Adrenal gland (tissue), 12 donors: Measurements from ENCODE around the gene UGT1A9. TPM values are rescaled to one million over a fixed set of nuclear protein-coding genes. Genes with fewer than 3 reads are reported as not detected.

Experiments
- DNase-seq, 7 donors: peaks; one replicate each; pipeline ENCODE4 v3.0.0-alpha.2; 2019 to 2020
- H3K27ac ChIP-seq, 5 donors: fragments of 200-600 bp; sonication (generic) in 4 of 5; 1 replicate in 3 of 5; 2 replicates in 2 of 5; pipeline versions ENCODE4 v1.5.1 to v1.8.0; 2016 to 2020; ENCODE audit warnings: mild to moderate bottlenecking in 1 of 5
- H3K27me3 ChIP-seq: fragments of 200-600 bp; 2 replicates; pipeline ENCODE4 v1.8.0; 2021
- H3K36me3 ChIP-seq, 2 donors: fragments of 200-600 bp; replicated peaks in 1 of 2; 1 replicate in 1 of 2; 2 replicates in 1 of 2; pipeline versions ENCODE4 v1.5.1 to v1.8.0; 2018 to 2022
- H3K4me1 ChIP-seq, 2 donors: fragments of 200-600 bp; replicated peaks in 1 of 2; 1 replicate in 1 of 2; 2 replicates in 1 of 2; pipeline versions ENCODE4 v1.5.1 to v1.8.0; 2018 to 2021
- H3K4me3 ChIP-seq, 4 donors: fragments of 200-600 bp; sonication (generic) in 3 of 4; one replicate each; pipeline ENCODE4 v1.5.1; 2016 to 2018
- H3K9me3 ChIP-seq, 3 donors: fragments of 200-600 bp; sonication (generic) in 1 of 3; replicated peaks in 1 of 3; 1 replicate in 2 of 3; 2 replicates in 1 of 3; pipeline versions ENCODE4 v1.5.1 to v1.8.0; 2016 to 2021
- POLR2A ChIP-seq, 2 donors: fragments of 450-650 bp; IDR thresholded peaks; one replicate each; pipeline ENCODE4 v1.6.1; 2017; ENCODE audit warnings: antibody characterized with exemption in 2 of 2, mild to moderate bottlenecking in 2 of 2, moderate library complexity in 1 of 2
- WGBS, 4 donors: extraction: QIAGEN DNeasy Blood & Tissue Kit in 2 of 4; methylation state at CpG; one replicate each; pipeline versions ENCODE4 v1.1.5 to v1.1.7; 2013 to 2017; 5-methylcytosine and 5-hydroxymethylcytosine counted together
- intact Hi-C, 2 donors: fragments of 100-400 bp; cut with DNase I; formaldehyde crosslinking; loops; one replicate each; pipeline versions ENCODE4 v1.14.1 to v1.15.0; 2022 to 2023
- polyA plus RNA-seq, 3 donors: library from polyadenylated mRNA; stranded (reverse); fragments of 200-250 nt in 2 of 3; fragments of 350-450 nt in 1 of 3; fragmentation: Illumina TruSeq in 1 of 3; extraction: RNeasy Lipid Tissue Mini Kit (QIAGEN cat#74804) in 1 of 3; gene quantifications; one replicate each; pipeline ENCODE4 v1.2.3, GENCODE V29; 2013 to 2014
- total RNA-seq, 9 donors: library from RNA; depleted of rRNA in 4 of 9; stranded (reverse); fragments of >200 nt in 4 of 9; fragments of 120-200 nt in 1 of 9; fragmentation: NEBNext Ultra II Directional in 1 of 9; extraction: Animal tissue kit (Norgen Biotek cat#: 25700) in 1 of 9; gene quantifications; one replicate each; pipeline versions ENCODE4 v1.1.0 to v1.2.4, GENCODE V29; 2013 to 2023
- TF ChIP-seq, protein P1 (sequence below), 6 experiments: fragments of 450-650 bp in 4 of 6; fragments of 200-600 bp in 2 of 6; sonication (generic) in 1 of 6; IDR thresholded peaks; 1 replicate in 5 of 6; 2 replicates in 1 of 6; pipeline versions ENCODE4 v1.5.1 to v1.8.0; 2016 to 2021; ENCODE audit warnings: antibody characterized with exemption in 6 of 6, mild to moderate bottlenecking in 2 of 6, moderate library complexity in 1 of 6
- donor health status: healthy with polysubstance abuse.
- donor health status: Bipolar disorder and iron deficiency.
- donor health status: DM: yes; HTN: yes; CAD: no.
- donor health status: DM: no; HTN: no; CAD: no.
- donor health status: DM: no; HTN: no; CAD: no.
- donor health status: DM: yes; HTN: yes; CAD: no.

The UGT1A9 gene
- total and polyA plus RNA-seq, 12 donors, result not detected

DNA sequence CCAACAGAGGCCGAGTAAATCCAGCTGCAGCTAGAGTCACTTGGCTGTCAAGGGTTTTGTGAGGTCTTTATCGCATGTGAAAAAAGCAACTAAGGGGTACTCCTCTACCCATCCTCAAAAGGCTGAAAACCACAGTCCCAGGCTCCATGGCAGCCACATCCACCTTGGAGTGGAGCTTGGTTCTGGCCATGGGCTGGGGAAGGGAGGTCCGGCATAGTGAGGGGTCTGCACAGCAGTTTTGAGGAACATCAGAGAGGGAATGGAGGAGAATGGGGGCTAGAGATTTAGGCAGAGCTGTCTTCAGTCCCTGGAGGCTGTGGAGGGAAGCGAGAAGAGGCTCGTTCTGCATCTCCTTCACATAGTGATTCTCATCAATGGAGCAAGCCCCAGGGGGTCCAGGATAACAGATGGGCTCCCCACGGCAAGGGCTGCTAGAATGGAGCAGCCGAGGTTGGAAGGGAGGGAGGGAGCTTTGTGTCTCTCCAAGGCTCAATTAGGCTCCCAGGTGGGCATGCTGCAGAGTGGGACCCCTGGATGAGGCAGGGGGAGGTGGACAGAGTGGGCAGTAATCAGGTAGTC lies 127.5 kb downstream of the UGT1A9 start:
- H3K36me3 ChIP-seq, result no peaks in the 10 kb centered on the region
- TF ChIP-seq, protein P1, sequence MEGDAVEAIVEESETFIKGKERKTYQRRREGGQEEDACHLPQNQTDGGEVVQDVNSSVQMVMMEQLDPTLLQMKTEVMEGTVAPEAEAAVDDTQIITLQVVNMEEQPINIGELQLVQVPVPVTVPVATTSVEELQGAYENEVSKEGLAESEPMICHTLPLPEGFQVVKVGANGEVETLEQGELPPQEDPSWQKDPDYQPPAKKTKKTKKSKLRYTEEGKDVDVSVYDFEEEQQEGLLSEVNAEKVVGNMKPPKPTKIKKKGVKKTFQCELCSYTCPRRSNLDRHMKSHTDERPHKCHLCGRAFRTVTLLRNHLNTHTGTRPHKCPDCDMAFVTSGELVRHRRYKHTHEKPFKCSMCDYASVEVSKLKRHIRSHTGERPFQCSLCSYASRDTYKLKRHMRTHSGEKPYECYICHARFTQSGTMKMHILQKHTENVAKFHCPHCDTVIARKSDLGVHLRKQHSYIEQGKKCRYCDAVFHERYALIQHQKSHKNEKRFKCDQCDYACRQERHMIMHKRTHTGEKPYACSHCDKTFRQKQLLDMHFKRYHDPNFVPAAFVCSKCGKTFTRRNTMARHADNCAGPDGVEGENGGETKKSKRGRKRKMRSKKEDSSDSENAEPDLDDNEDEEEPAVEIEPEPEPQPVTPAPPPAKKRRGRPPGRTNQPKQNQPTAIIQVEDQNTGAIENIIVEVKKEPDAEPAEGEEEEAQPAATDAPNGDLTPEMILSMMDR (IDR thresholded peaks at IDR 0.05), result no peak
- no peak for TF ChIP-seq POLR2A (IDR thresholded peaks at IDR 0.05)
- WGBS, 4 donors, result 57 to 70% (median 61%) methylated on average over 6 to 7 of the region's 7 CpGs
- peak in 1 of 7 donors; percentile 20 for DNase-seq
- H3K9me3 ChIP-seq, result no peaks in the 10 kb centered on the region
- intact Hi-C loops, result no loop called here
- peaks cover 4% of the 10 kb centered on the region for H3K27me3 ChIP-seq
- H3K4me3 ChIP-seq, result no peak overlapping the region
- H3K4me1 ChIP-seq, result no peaks in the 10 kb centered on the region
- H3K27ac ChIP-seq, result no peak overlapping the region

DNA sequence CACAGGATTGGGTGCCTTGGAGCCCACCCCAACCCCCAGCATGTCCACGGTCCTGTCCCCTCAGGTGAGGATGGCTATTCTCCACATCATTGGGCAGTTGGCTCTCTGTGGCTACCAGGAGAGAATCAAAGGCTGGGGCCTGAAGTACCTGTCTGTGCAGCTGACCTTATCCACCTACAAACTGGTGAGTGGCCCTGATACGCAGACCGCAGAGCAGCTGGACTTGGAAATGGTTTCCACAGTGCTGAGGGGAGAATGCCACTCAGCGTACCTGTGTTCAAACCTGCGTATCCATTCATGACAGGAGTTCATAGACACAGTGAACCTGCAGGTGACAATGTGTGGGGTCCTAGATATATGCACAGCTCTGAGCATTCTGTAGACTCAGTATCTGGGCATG lies 128.0 kb downstream of the UGT1A9 start:
- intact Hi-C loops, result no loop called here
- Histone ChIP-seq H3K4me3 (no peak overlapping the region), H3K9me3 (no peaks in the 10 kb centered on the region), H3K27me3 (peaks cover 4% of the 10 kb centered on the region), H3K27ac (no peak overlapping the region), H3K4me1 (no peaks in the 10 kb centered on the region), H3K36me3 (no peaks in the 10 kb centered on the region)
- TF ChIP-seq, protein P1 (IDR thresholded peaks at IDR 0.05), result no peak
- no peak for TF ChIP-seq POLR2A (IDR thresholded peaks at IDR 0.05)
- WGBS, 4 donors, result 0 to 82% (median 59%) methylated on average over 1 to 5 of the region's 5 CpGs
- DNase-seq, result peak in 1 of 7 donors; percentile 13

DNA sequence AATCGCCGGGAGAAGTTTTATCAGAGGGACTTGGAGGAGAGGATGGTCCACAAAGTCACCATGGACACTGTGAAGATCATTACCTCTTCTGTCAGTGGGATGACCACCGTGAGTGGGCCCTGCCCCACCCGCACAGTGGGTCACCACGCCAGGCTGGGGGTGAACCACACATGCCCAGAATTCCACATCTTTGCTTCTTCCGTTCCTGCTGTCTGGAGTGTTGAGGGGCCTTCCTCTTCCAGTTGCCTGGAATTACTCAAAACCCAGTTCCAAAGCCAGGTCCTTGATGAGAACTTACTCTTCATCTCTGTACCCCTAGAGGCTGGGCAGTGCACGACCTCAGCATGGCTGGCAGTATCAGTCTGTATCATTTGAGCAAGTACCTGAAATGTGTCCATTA lies 128.5 kb downstream of the UGT1A9 start:
- Histone ChIP-seq H3K4me1 (no peaks in the 10 kb centered on the region), H3K9me3 (no peaks in the 10 kb centered on the region), H3K27ac (no peak overlapping the region), H3K36me3 (no peaks in the 10 kb centered on the region), H3K4me3 (no peak overlapping the region), H3K27me3 (peaks cover 4% of the 10 kb centered on the region)
- WGBS, 4 donors, result 65 to 84% (median 70%) methylated on average over 5 to 7 of the region's 7 CpGs
- TF ChIP-seq, protein P1 (IDR thresholded peaks at IDR 0.05), result no peak
- no peak for TF ChIP-seq POLR2A (IDR thresholded peaks at IDR 0.05)
- DNase-seq, result peak in 1 of 7 donors; percentile 2
- intact Hi-C loops, result no loop called here

DNA sequence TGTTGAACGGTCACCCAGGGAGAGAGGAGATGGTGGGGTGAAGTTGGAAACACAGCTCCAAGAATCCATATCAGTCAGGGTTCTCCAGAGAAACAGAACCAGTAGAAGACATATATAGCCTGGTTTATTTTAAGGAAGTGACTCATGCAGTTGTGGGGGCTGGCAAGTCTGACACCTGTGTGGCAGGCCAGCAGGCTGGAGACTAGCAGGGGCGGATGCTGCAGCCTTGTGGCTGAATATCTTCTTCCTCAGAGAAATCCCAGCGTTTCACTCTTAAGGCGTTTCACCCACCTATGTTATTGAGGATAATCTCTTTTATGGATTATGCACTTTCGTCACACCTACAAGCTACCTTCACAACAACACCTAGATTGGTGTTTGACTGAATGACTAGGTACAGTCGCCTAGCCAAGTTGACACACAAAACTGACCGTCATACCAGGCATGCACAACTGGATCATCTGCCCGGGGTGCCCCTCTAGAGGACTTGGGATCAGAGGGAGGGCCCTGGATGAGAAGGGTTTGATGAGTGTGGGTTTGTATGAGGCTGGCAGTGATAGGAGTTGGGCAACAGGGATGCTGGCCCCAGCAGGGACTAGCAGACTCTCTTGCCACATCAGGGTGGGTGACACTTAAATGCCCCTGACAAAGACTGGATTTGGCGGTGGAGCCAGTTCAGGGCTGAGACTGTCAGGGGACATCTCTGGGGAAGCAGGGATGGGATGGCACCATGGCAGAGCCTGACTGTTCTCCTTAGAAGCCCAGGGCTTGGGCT lies 129.8 kb downstream of the UGT1A9 start:
- Histone ChIP-seq H3K4me1 (no peaks in the 10 kb centered on the region), H3K9me3 (no peaks in the 10 kb centered on the region), H3K36me3 (no peaks in the 10 kb centered on the region), H3K27me3 (peaks cover 4% of the 10 kb centered on the region), H3K27ac (no peak overlapping the region), H3K4me3 (no peak overlapping the region)
- 76 to 87% (median 80%) methylated on average over 8 to 9 of the region's 9 CpGs for WGBS, 4 donors
- peak in 2 of 7 donors; percentile 0 to 24 for DNase-seq
- TF ChIP-seq, protein P1 (IDR thresholded peaks at IDR 0.05), result no peak
- intact Hi-C loops, result no loop called here
